MM.1S (cell line): Measurements from ENCODE around the gene PCBP4.

Source experiments
- CTCF ChIP-seq: fragments of 300-600 bp; sonication (generic); IDR thresholded peaks from 2 replicates; pipeline ENCODE4 v1.5.1; 2016; ENCODE audit warnings: antibody characterized with exemption, low read length, mixed read lengths
- EZH2 ChIP-seq: fragments of 300-600 bp; sonication (generic); optimal IDR thresholded peaks from 2 replicates; pipeline ENCODE3; 2017; ENCODE audit warnings: low read depth, mild to moderate bottlenecking, antibody characterized with exemption, low read length, mixed read lengths

GRCh38 chr3:51938780-51939425 is 28.4 kb downstream of the PCBP4 start:
- TF ChIP-seq EZH2 (no peak), CTCF (no peak)
